Esophagus squamous epithelium (tissue), 4 donors: ENCODE data around the gene GCSAML.

Experiments used
- POLR2A ChIP-seq, 4 donors: fragments of 450-650 bp; IDR thresholded peaks; one replicate each; pipeline ENCODE4 v1.6.1; 2017; ENCODE audit warnings: antibody characterized with exemption in 4 of 4, mild to moderate bottlenecking in 4 of 4, moderate library complexity in 3 of 4
- TF ChIP-seq, protein P1 (sequence below), 6 experiments: fragments of 450-650 bp in 4 of 6; fragments of 200-600 bp in 2 of 6; sonication (generic) in 2 of 6; IDR thresholded peaks; one replicate each; pipeline ENCODE4 v1.5.1; 2016 to 2019; ENCODE audit warnings: antibody characterized with exemption in 6 of 6, mild to moderate bottlenecking in 4 of 6, moderate library complexity in 4 of 6

- TF ChIP-seq, protein P1, sequence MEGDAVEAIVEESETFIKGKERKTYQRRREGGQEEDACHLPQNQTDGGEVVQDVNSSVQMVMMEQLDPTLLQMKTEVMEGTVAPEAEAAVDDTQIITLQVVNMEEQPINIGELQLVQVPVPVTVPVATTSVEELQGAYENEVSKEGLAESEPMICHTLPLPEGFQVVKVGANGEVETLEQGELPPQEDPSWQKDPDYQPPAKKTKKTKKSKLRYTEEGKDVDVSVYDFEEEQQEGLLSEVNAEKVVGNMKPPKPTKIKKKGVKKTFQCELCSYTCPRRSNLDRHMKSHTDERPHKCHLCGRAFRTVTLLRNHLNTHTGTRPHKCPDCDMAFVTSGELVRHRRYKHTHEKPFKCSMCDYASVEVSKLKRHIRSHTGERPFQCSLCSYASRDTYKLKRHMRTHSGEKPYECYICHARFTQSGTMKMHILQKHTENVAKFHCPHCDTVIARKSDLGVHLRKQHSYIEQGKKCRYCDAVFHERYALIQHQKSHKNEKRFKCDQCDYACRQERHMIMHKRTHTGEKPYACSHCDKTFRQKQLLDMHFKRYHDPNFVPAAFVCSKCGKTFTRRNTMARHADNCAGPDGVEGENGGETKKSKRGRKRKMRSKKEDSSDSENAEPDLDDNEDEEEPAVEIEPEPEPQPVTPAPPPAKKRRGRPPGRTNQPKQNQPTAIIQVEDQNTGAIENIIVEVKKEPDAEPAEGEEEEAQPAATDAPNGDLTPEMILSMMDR (IDR thresholded peaks at IDR 0.05), result no peak
- TF ChIP-seq POLR2A (IDR thresholded peaks at IDR 0.05), result no peak
These were observed 9.2 kb downstream of the GCSAML start for GRCh38 chr1:247557926-247558674.
